SU-DHL-6 (cell line): ENCODE results near the gene CNKSR3.

Experiments
- H2AFZ ChIP-seq: fragments of 200-600 bp; sonication (generic); 2 replicates; pipeline ENCODE4 v1.6.1; 2014; ENCODE audit warnings: low read depth, mild to moderate bottlenecking, moderate library complexity, mixed read lengths, antibody characterized with exemption, low read length; ENCODE audit not compliant: severe bottlenecking
- H3F3A ChIP-seq: fragments of 200-600 bp; shearing (Covaris generic); 2 replicates; pipeline ENCODE4 v1.6.0; 2016; ENCODE audit warnings: antibody characterized with exemption, mild to moderate bottlenecking; ENCODE audit not compliant: insufficient read depth
- H3K27ac ChIP-seq: fragments of 200-600 bp; sonication (generic); 2 replicates; pipeline ENCODE4 v1.5.1; 2016; ENCODE audit warnings: low read depth, mild to moderate bottlenecking, low read length, moderate library complexity, mixed read lengths
- H3K27me3 ChIP-seq: fragments of 200-600 bp; sonication (generic), shearing (Covaris generic); 2 replicates; pipeline ENCODE4 v1.6.0; 2014; ENCODE audit warnings: mild to moderate bottlenecking, low read length
- H3K36me3 ChIP-seq: fragments of 200-600 bp; sonication (generic); 2 replicates; pipeline ENCODE4 v1.6.1; 2014; ENCODE audit warnings: mild to moderate bottlenecking, low read length, mixed read lengths
- H3K4me2 ChIP-seq: fragments of 300-600, 200-600 bp; shearing (Covaris generic), sonication (generic); 2 replicates; pipeline ENCODE4 v1.6.0; 2014; ENCODE audit warnings: low read length, low read depth, mild to moderate bottlenecking; ENCODE audit not compliant: poor library complexity, severe bottlenecking
- H3K4me3 ChIP-seq: fragments of 200-600 bp; sonication (generic); 2 replicates; pipeline ENCODE4 v1.5.1; 2014; ENCODE audit warnings: antibody characterized with exemption, low read length, mild to moderate bottlenecking, mixed read lengths; ENCODE audit not compliant: insufficient read depth, poor library complexity, severe bottlenecking
- H3K79me2 ChIP-seq: fragments of 200-600 bp; sonication (generic); 2 replicates; pipeline ENCODE4 v1.6.1; 2014; ENCODE audit warnings: mild to moderate bottlenecking, low read length, moderate library complexity; ENCODE audit not compliant: insufficient read depth
- H3K9ac ChIP-seq: fragments of 200-600 bp; sonication (generic); 2 replicates; pipeline ENCODE4 v1.7.0; 2014; ENCODE audit warnings: mild to moderate bottlenecking, low read length
- H3K9me2 ChIP-seq: fragments of 200-600 bp; sonication (generic); replicated peaks from 2 replicates; pipeline ENCODE4 v1.6.1; 2014; ENCODE audit warnings: low read length; ENCODE audit not compliant: insufficient read depth
- H3K9me3 ChIP-seq: fragments of 200-600 bp; sonication (generic); 2 replicates; pipeline ENCODE4 v1.6.1; 2014; ENCODE audit warnings: low read length, mixed read lengths; ENCODE audit not compliant: insufficient read depth
- H4K20me1 ChIP-seq: fragments of 200-600 bp; sonication (generic); 2 replicates; pipeline ENCODE4 v1.6.1; 2014; ENCODE audit warnings: low read depth, mild to moderate bottlenecking, antibody characterized with exemption, low read length, moderate library complexity, mixed read lengths
- EZH2phosphoT487 ChIP-seq: fragments of 200-600 bp; sonication (generic), shearing (Covaris generic); conservative IDR thresholded peaks from 2 replicates; pipeline ENCODE4 v1.6.1; 2018; ENCODE audit warnings: mild to moderate bottlenecking, antibody characterized with exemption, low read length, moderate library complexity, mixed read lengths
- TF ChIP-seq, protein P1 (sequence below): fragments of 200-600 bp; sonication (generic); IDR thresholded peaks from one replicate; pipeline ENCODE4 v1.5.1; 2017; ENCODE audit warnings: antibody characterized with exemption, mild to moderate bottlenecking, low read length, moderate library complexity; ENCODE audit not compliant: insufficient read depth, poor library complexity, severe bottlenecking

The CNKSR3 gene

GRCh38 chr6:154555073-154555677 lies 44.7 kb upstream of the CNKSR3 start:
- no peaks in the 10 kb centered on the region for H3K79me2 ChIP-seq
- TF ChIP-seq EZH2phosphoT487: no peak
- TF ChIP-seq, protein P1, sequence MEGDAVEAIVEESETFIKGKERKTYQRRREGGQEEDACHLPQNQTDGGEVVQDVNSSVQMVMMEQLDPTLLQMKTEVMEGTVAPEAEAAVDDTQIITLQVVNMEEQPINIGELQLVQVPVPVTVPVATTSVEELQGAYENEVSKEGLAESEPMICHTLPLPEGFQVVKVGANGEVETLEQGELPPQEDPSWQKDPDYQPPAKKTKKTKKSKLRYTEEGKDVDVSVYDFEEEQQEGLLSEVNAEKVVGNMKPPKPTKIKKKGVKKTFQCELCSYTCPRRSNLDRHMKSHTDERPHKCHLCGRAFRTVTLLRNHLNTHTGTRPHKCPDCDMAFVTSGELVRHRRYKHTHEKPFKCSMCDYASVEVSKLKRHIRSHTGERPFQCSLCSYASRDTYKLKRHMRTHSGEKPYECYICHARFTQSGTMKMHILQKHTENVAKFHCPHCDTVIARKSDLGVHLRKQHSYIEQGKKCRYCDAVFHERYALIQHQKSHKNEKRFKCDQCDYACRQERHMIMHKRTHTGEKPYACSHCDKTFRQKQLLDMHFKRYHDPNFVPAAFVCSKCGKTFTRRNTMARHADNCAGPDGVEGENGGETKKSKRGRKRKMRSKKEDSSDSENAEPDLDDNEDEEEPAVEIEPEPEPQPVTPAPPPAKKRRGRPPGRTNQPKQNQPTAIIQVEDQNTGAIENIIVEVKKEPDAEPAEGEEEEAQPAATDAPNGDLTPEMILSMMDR: no peak
- H3K9me2 ChIP-seq: no peaks in the 10 kb centered on the region
- no peaks in the 10 kb centered on the region for H3F3A ChIP-seq
- no peak overlapping the region for H2AFZ ChIP-seq
- H3K9ac ChIP-seq: no peak overlapping the region
- no peak overlapping the region for H3K4me3 ChIP-seq
- H4K20me1 ChIP-seq: no peaks in the 10 kb centered on the region
- H3K36me3 ChIP-seq: no peaks in the 10 kb centered on the region
- H3K27ac ChIP-seq: no peak overlapping the region
- H3K9me3 ChIP-seq: no peaks in the 10 kb centered on the region
- no peak overlapping the region for H3K4me2 ChIP-seq
- no peaks in the 10 kb centered on the region for H3K27me3 ChIP-seq

DNA sequence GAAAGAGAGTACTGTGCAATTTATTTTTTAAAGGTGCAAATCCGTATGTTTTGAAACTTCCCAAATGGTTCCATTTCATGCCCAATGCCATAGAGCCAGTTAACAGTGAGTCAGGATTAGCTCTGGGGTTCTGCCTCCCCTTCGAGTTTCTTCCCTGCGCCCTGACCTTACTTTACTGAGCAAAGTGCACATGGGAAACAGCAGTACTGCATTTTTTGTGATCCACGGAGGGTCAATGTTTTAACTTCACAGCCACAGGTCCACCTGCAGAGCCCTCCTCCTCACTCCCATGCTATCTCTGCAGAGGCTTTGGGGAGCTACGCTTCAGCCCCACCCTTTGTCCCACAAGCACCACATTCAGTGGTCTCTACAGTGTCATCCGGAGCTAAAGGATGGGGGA lies 44.0 kb upstream of the CNKSR3 start:
- no peak overlapping the region for H3K4me2 ChIP-seq
- no peaks in the 10 kb centered on the region for H3F3A ChIP-seq
- H2AFZ ChIP-seq: no peak overlapping the region
- H3K79me2 ChIP-seq: no peaks in the 10 kb centered on the region
- H3K27me3 ChIP-seq: no peaks in the 10 kb centered on the region
- H3K36me3 ChIP-seq: no peaks in the 10 kb centered on the region
- H3K27ac ChIP-seq: no peak overlapping the region
- no peaks in the 10 kb centered on the region for H3K9me2 ChIP-seq
- TF ChIP-seq, protein P1: no peak
- TF ChIP-seq EZH2phosphoT487: no peak
- H3K9ac ChIP-seq: no peak overlapping the region
- H3K9me3 ChIP-seq: no peaks in the 10 kb centered on the region
- no peaks in the 10 kb centered on the region for H4K20me1 ChIP-seq
- H3K4me3 ChIP-seq: no peak overlapping the region

DNA sequence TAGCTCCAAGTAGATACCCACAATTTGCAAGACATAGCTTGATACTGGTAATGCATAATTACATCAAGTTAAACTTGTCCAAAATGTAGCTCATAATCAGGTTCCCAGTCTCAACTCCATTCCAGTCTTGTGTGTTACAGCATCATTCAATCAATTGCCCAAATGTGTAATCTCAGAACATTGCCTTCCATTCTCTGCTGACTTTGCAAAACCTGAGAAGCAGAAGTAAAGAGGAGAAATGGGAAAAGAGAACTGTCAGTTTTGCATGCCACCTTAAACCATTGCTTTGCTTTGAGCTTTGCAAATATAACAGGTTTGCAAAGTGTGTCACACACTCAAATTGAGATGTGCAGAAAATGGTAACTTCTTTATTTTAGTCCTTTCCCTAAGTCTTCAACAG lies 40.3 kb upstream of the CNKSR3 start:
- no peaks in the 10 kb centered on the region for H3K27me3 ChIP-seq

More for the DNA sequence above, 40.3 kb upstream of the CNKSR3 start:
- no peak overlapping the region for H3K27ac ChIP-seq
- H3K36me3 ChIP-seq: no peaks in the 10 kb centered on the region
- H2AFZ ChIP-seq: no peak overlapping the region
- no peaks in the 10 kb centered on the region for H3F3A ChIP-seq
- no peaks in the 10 kb centered on the region for H4K20me1 ChIP-seq
- H3K9ac ChIP-seq: no peak overlapping the region
- H3K4me3 ChIP-seq: no peak overlapping the region
- no peaks in the 10 kb centered on the region for H3K9me3 ChIP-seq
- no peak for TF ChIP-seq EZH2phosphoT487
- TF ChIP-seq, protein P1: no peak
- no peak overlapping the region for H3K4me2 ChIP-seq
- no peaks in the 10 kb centered on the region for H3K79me2 ChIP-seq
- H3K9me2 ChIP-seq: no peaks in the 10 kb centered on the region
